Gastrocnemius medialis (tissue), 4 donors: ENCODE results near the gene ICE1.

ENCODE experiments used
- POLR2A ChIP-seq, 2 donors: fragments of 450-650 bp; IDR thresholded peaks; one replicate each; pipeline ENCODE4 v1.6.1; 2017; ENCODE audit warnings: antibody characterized with exemption in 2 of 2, mild to moderate bottlenecking in 2 of 2, moderate library complexity in 2 of 2
- TF ChIP-seq, protein P1 (sequence below), 5 experiments: fragments of 450-650 bp in 3 of 5; fragments of 200-600 bp in 2 of 5; sonication (generic) in 2 of 5; IDR thresholded peaks in 4 of 5; conservative IDR thresholded peaks in 1 of 5; 1 replicate in 4 of 5; 2 replicates in 1 of 5; pipeline ENCODE4 v1.5.1; 2016 to 2019; ENCODE audit warnings: antibody characterized with exemption in 5 of 5, mild to moderate bottlenecking in 3 of 5, moderate library complexity in 3 of 5

DNA sequence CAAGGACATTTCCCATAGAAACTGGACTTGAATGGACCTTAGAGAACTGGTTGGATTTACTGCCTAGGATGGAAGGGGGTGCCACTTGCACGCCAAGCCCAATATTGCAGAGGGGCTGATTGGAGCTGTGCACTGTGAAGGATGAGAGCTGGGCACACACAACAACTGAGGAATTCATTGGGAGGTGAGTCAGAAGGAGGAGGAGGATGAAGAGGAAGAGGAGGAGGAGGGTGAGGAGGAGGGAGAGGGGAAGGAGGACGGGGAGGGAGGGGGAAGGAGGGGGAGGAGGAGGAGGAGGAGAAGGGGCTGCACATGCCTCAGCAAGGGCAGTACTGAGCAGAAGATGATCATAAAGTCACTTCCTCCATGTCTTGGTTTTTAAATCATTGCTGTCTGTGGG is 5.7 kb upstream of the ICE1 start:
- no peak for TF ChIP-seq POLR2A (IDR thresholded peaks at IDR 0.05)
- TF ChIP-seq, protein P1, sequence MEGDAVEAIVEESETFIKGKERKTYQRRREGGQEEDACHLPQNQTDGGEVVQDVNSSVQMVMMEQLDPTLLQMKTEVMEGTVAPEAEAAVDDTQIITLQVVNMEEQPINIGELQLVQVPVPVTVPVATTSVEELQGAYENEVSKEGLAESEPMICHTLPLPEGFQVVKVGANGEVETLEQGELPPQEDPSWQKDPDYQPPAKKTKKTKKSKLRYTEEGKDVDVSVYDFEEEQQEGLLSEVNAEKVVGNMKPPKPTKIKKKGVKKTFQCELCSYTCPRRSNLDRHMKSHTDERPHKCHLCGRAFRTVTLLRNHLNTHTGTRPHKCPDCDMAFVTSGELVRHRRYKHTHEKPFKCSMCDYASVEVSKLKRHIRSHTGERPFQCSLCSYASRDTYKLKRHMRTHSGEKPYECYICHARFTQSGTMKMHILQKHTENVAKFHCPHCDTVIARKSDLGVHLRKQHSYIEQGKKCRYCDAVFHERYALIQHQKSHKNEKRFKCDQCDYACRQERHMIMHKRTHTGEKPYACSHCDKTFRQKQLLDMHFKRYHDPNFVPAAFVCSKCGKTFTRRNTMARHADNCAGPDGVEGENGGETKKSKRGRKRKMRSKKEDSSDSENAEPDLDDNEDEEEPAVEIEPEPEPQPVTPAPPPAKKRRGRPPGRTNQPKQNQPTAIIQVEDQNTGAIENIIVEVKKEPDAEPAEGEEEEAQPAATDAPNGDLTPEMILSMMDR (IDR thresholded peaks at IDR 0.05 in 4 of 5, conservative IDR thresholded peaks at IDR 0.05 in 1 of 5) = no peak
